Cardiac fibroblast (primary cell): ENCODE measurements around the gene QDPR.

ENCODE experiments used
- DNase-seq, 2 donors: peaks; one replicate each; pipeline versions ENCODE4 v3.0.0 to v3.0.0-alpha.2; 2010; ENCODE audit warnings: low read depth in 2 of 2
- H3K4me3 ChIP-seq, 2 donors: replicated peaks in 1 of 2; 1 replicate in 1 of 2; 2 replicates in 1 of 2; pipeline ENCODE4 v1.5.1; 2011; ENCODE audit warnings: low read depth in 2 of 2, low read length in 2 of 2, mild to moderate bottlenecking in 2 of 2, moderate library complexity in 1 of 2
- TF ChIP-seq, protein P1 (sequence below): IDR thresholded peaks from one replicate; pipeline ENCODE4 v1.5.1; 2011; ENCODE audit warnings: low read depth, mild to moderate bottlenecking, low read length, inconsistent platforms

QDPR gene

DNA sequence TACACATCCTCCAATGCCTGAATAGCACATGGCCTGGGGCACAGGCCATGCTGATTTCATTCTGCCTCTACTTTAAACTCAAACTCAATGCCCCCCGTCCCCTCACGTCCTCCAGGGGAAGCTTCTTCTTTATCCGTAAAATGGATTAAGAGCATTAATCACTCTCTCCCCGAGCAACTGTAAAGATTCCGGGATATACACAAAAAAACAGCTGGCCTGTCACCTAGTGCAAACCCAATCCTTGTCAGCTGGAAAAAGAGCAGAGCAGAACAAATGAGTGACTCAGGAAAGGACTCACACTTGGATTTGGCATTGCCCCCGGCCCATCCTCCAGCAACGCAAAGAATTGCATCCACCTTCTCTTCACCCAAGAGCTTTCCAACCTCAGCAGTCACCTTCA is 7.8 kb downstream of the QDPR start:
- no peak overlapping the region for H3K4me3 ChIP-seq
- no peak for DNase-seq
- TF ChIP-seq, protein P1, sequence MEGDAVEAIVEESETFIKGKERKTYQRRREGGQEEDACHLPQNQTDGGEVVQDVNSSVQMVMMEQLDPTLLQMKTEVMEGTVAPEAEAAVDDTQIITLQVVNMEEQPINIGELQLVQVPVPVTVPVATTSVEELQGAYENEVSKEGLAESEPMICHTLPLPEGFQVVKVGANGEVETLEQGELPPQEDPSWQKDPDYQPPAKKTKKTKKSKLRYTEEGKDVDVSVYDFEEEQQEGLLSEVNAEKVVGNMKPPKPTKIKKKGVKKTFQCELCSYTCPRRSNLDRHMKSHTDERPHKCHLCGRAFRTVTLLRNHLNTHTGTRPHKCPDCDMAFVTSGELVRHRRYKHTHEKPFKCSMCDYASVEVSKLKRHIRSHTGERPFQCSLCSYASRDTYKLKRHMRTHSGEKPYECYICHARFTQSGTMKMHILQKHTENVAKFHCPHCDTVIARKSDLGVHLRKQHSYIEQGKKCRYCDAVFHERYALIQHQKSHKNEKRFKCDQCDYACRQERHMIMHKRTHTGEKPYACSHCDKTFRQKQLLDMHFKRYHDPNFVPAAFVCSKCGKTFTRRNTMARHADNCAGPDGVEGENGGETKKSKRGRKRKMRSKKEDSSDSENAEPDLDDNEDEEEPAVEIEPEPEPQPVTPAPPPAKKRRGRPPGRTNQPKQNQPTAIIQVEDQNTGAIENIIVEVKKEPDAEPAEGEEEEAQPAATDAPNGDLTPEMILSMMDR = no peak

DNA sequence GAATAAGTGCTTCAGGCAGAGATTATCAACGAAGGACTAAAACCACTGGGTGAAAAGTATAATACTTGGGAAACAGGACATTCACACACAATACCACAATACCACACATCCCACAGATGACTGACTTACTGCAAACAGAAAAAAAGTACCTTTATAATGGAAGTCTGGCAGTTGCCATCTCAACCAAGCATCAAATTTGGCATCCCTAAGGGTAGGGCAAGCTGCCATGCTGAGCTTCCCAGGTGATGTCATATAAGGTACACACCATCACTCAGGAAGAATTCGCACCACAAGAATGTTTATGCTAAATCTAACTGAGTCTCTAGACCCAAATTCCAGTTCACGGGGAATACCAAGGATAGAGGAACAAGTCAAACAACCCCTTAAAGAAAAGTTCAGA is 9.1 kb downstream of the QDPR start:
- no peak overlapping the region for H3K4me3 ChIP-seq
- TF ChIP-seq, protein P1 = no peak
- peak in 1 of 2 donors; percentile 5 for DNase-seq

DNA sequence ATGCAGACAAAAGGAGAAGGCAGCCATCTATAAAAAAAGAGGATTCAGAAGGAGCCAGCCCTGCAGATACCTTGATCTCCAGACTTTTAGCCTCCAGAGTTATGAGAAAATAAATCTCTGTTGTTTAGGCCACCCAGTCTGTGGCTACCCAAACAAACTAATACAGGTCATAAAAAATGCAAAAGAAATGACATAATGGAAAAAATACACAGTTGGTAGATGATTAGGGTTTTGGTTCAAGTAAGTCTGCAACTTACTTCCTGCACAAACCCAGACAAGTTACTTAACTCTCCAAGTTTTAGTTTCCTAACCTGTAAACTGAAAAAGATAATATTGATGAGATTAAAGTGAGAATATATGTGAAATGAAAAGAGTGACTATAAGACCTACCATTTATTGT is 11.3 kb downstream of the QDPR start:
- TF ChIP-seq, protein P1 = no peak
- H3K4me3 ChIP-seq = no peak overlapping the region
- no peak for DNase-seq

DNA sequence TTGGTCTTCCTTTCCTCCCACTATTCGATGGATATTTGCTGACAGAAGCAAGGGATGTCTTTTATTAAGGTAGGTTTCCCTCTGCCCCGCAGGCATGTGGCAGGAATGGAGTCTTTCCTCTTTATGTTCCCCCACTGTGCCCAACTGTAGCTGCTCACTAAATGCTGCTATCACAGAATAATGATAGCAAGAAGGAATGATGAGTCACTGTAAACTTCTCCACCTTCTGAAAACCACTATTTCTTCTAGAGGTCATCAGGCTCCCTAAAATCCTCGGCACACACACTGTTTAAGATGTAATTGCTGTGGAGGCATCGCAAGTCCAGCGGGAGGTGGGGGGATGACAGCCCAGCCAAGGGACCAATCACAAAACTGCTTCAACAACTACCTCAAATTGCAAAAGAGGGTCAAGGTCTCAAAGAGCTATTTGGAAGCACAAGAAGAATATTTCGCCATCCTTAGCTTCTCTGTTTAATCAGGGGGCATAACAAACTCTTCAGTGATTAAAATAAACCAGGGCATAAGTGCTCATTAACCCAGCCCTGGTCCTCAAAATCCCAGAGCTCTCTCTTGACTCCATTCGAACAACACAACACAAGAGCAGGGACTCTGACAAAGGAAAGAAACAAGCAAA is 13.9 kb downstream of the QDPR start:
- TF ChIP-seq, protein P1 = no peak
- no peak for DNase-seq
- H3K4me3 ChIP-seq = no peak overlapping the region

DNA sequence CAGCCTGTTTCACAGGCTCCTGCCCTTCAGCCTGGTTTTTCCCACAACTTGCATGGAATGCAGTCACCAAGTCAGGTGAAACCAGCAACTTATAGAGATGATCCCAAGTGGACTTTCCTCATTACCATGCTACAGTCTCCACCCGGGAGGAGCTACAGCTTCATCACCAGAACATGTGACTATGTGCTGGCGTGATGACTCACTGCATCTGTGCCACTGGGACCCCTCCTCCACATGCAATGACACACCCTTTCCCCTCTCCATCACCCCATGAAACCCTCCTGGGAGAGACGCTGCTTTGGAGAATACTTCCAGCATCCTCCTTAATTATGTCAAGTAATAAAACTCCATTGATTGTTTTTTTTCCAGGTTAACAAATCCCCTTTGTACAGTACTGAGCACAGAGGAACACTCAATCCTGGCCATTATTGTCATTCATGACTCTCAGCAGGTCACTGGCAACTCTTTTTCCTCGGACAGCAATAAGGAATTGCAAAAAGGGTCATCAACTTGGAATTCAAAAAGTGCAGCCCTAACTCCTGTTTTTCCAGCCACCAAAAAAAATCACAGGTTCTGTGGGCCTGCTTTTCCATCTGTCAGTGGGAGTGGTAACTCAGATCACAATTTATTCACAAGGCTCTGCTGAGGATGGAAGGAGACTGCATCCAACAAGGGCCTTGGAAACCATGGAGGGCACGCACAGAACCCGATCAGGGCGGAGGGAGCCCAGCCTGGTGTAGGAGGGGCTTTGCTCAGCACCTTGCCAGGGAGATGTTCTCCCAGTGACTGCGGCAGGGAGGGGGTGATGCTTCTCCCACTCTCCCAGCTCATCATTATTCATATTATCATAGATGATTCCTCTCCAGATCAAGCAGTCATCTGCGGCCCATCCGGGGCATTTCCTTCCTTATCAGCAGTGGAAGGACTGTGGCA is 17.4 kb downstream of the QDPR start:
- peak; percentile 67 to 88 for DNase-seq
- H3K4me3 ChIP-seq = no peak overlapping the region
- TF ChIP-seq, protein P1 = no peak

DNA sequence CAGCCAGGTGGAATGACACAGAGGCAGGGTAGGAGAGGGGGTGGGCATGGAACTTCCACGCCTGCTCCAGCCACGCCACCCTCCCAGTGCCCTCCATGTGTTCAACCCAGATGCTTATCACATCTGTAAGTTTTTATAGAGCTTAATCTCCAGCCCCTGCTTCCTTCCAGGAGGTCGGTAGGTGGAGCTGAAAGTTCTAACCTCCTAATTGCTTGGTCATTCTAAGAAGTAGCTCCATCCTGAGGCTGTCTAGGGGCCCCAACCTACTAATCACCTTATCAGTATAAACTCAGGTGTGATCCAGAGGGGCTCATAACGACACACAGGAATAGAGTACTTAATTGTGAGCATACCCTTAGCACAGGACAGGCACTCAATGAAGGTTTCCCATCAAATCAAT is 18.3 kb downstream of the QDPR start:
- no peak for DNase-seq
- H3K4me3 ChIP-seq = no peak overlapping the region
- TF ChIP-seq, protein P1 = no peak
